AG09319 (cell line): ENCODE data around the gene DYNLT2B.
"Not testable (repeated sequence)": the region's sequence is repeated elsewhere in the genome, so short reads cannot be mapped to it uniquely, and the experiment has no call there.

Experiments used
- DNase-seq: peaks from one replicate; pipeline ENCODE4 v3.0.0-alpha.2; 2010; ENCODE audit warnings: low read depth; ENCODE audit errors: extremely low read depth
- CTCF ChIP-seq: IDR thresholded peaks from 2 replicates; pipeline ENCODE4 v1.5.1; 2011; ENCODE audit warnings: low read depth, mild to moderate bottlenecking, inconsistent platforms, low read length, moderate library complexity

DYNLT2B gene

GRCh38 chr3:196263819-196264218 is 54.2 kb downstream of the DYNLT2B start:
- no peak for DNase-seq
- TF ChIP-seq CTCF: no peak

GRCh38 chr3:196260784-196261183 is 57.3 kb downstream of the DYNLT2B start:
- DNase-seq: no peak
- TF ChIP-seq CTCF: no peak

DNA sequence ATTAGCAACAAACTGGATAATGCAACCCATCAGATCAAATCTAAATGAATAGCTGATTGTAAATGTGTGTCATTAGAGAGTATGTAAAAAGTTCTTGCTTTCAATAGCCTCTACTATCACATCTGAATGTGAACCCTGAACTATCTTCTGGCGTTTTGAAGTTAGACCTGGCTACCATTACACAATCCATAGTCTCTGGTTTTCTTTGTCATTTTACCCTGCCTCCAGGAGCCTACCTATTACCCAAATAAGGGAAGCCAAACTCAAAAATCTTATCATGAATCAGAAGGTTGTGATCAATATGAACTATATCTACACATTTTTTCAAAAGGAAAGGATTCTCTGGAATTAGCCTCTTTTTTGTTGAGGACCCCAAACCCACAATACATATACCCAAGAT is 62.3 kb downstream of the DYNLT2B start:
- no peak for DNase-seq
- TF ChIP-seq CTCF: no peak

- TF ChIP-seq CTCF: no peak
- DNase-seq: no peak
These were observed 63.4 kb downstream of the DYNLT2B start for GRCh38 chr3:196254376-196255283.

GRCh38 chr3:196251918-196252317 is 66.1 kb downstream of the DYNLT2B start:
- DNase-seq: no peak
- no peak for TF ChIP-seq CTCF

GRCh38 chr3:196246612-196247308 is 71.3 kb downstream of the DYNLT2B start:
- no peak for TF ChIP-seq CTCF
- DNase-seq: peak; percentile 4

DNA sequence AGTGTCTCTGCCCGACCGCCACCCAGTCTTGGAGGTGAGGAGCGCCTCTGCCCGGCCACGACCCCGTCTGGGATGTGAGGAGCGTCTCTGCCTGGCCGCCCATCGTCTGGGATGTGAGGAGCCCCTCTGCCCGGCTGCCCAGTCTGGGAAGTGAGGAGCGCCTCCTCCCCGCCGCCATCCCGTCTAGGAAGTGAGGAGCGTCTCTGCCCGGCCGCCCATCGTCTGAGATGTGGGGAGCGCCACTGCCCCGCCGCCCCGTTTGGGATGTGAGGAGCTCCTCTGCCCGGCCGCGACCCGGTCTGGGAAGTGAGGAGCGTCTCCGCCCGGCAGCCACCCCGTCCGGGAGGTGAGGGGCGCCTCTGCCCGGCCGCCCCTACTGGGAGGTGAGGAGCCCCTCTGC is 73.9 kb downstream of the DYNLT2B start:
- not testable (repeated sequence) for DNase-seq
